K562 (cell line): Measurements from ENCODE around the gene KIAA1614. TPM values are rescaled to one million over a fixed set of nuclear protein-coding genes. Genes with fewer than 3 reads are reported as not detected.

Experiments
- CLOCK ChIP-seq: fragments of 250-450 bp; sonication (Bioruptor Pico); IDR thresholded peaks from 2 replicates; pipeline ENCODE4 v1.4.0; 2020; ENCODE audit warnings: mild to moderate bottlenecking, moderate library complexity, borderline replicate concordance
- DACH1 ChIP-seq: fragments of 450-650 bp; IDR thresholded peaks from 2 replicates; pipeline ENCODE4 v1.6.1; 2018; ENCODE audit not compliant: partially characterized antibody
- EP300 ChIP-seq: IDR thresholded peaks from 2 replicates; pipeline ENCODE4 v1.6.1; 2012; ENCODE audit warnings: low read length, improper control_type of control experiment
- ESRRA ChIP-seq: fragments of 450-650 bp; IDR thresholded peaks from 2 replicates; pipeline ENCODE4 v1.6.1; 2014; ENCODE audit warnings: low read depth, mild to moderate bottlenecking, moderate library complexity, borderline replicate concordance
- GATAD2A ChIP-seq: fragments of 450-650 bp; IDR thresholded peaks from 2 replicates; pipeline ENCODE4 v1.6.1; 2017
- HMGXB4 ChIP-seq: sonication (generic); formaldehyde crosslinking; IDR thresholded peaks from 2 replicates; pipeline ENCODE4 v1.8.1; 2023; ENCODE audit warnings: mild to moderate bottlenecking, missing genetic modification reagents
- KHSRP ChIP-seq: fragments of 450-650 bp; IDR thresholded peaks from 2 replicates; pipeline ENCODE4 v1.6.1; 2017
- KLF16 ChIP-seq: IDR thresholded peaks from 2 replicates; pipeline ENCODE4 v1.6.1; 2016; ENCODE audit warnings: antibody characterized with exemption
- MTA2 ChIP-seq: fragments of 450-650 bp; IDR thresholded peaks from 2 replicates; pipeline ENCODE4 v1.6.1; 2016; ENCODE audit warnings: low read depth
- RCOR1 ChIP-seq, 2 experiments: IDR thresholded peaks; 2 replicates each; pipeline ENCODE4 v1.6.1; 2012; ENCODE audit warnings: low read depth in 2 of 2, low read length in 2 of 2, borderline replicate concordance in 1 of 2, improper control_type of control experiment in 1 of 2
- SAP30 ChIP-seq: fragments of 200-600 bp; sonication (generic); IDR thresholded peaks from 2 replicates; pipeline ENCODE4 v1.6.1; 2012; ENCODE audit warnings: borderline replicate concordance, low read depth, mild to moderate bottlenecking, moderate library complexity, low read length, control low read depth, inconsistent platforms; ENCODE audit not compliant: insufficient read depth, poor library complexity, severe bottlenecking
- SMAD4 ChIP-seq: fragments of 250-450 bp; sonication (Bioruptor Pico); conservative IDR thresholded peaks from 2 replicates; pipeline ENCODE4 v1.8.0; 2021; ENCODE audit warnings: inconsistent platforms, mild to moderate bottlenecking, moderate library complexity
- TARDBP ChIP-seq: fragments of 450-650 bp; IDR thresholded peaks from 2 replicates; pipeline ENCODE4 v1.6.1; 2016
- TOE1 ChIP-seq, 2 experiments: fragments of 450-650 bp in 1 of 2; sonication (generic) in 1 of 2; formaldehyde crosslinking in 1 of 2; IDR thresholded peaks; 2 replicates each; pipeline versions ENCODE4 v1.7.1 to v1.8.0; 2016 to 2022; ENCODE audit warnings: borderline replicate concordance in 2 of 2, mild to moderate bottlenecking in 2 of 2, antibody characterized with exemption in 1 of 2, inconsistent platforms in 1 of 2, low read depth in 1 of 2, missing genetic modification reagents in 1 of 2, moderate library complexity in 1 of 2
- ZBTB43 ChIP-seq: sonication (generic); formaldehyde crosslinking; IDR thresholded peaks from 2 replicates; pipeline ENCODE4 v1.8.0; 2023; ENCODE audit warnings: mild to moderate bottlenecking, missing genetic modification reagents
- ZBTB8A ChIP-seq: fragments of 450-650 bp; IDR thresholded peaks from 2 replicates; pipeline ENCODE4 v1.6.1; 2018; ENCODE audit warnings: mild to moderate bottlenecking, moderate library complexity; ENCODE audit not compliant: partially characterized antibody
- polyA plus RNA-seq, 8 experiments: library from polyadenylated mRNA; depleted of rRNA in 4 of 8; stranded (reverse) in 5 of 8; unstranded in 3 of 8; fragments of >200 nt; fragmentation: Nextera tagmentation in 2 of 8; fragmentation: Illumina TruSeq in 1 of 8; extraction: Ambion mirVana in 2 of 8; extraction: Trizol in 1 of 8; gene quantifications; 2 replicates each; pipeline versions ENCODE4 v1.2.1 to v1.2.3, GENCODE V29; 2011 to 2014; ENCODE audit warnings: inconsistent platforms in 1 of 8, missing spikeins in 1 of 8
- total RNA-seq, 7 experiments: library from RNA; depleted of rRNA in 6 of 7; stranded (reverse); fragments of >200 nt in 6 of 7; fragmentation: Illumina TruSeq in 2 of 7; extraction: Trizol in 2 of 7; gene quantifications; 2 replicates each; pipeline versions ENCODE4 v1.2.1 to v1.2.3, GENCODE V29; 2011 to 2021; ENCODE audit warnings: low replicate concordance in 1 of 7

KIAA1614 gene
- total and polyA plus RNA-seq, 9 of the 15 experiments (the other 6 are each of a cell fraction or from before 2014, with no cell fraction given), result 0.01 to 1.1 (median 0.15) TPM; not detected in 1

GRCh38 chr1:180933141-180933540 lies 20.4 kb downstream of the KIAA1614 start (continued):
- TF ChIP-seq ZBTB8A (no peak), KHSRP (no peak), SAP30 (no peak), RCOR1 (IDR thresholded peaks at IDR 0.05; ENCODE audit: borderline replicate concordance in 1 of 2, low read depth in 2 of 2, low read length in 2 of 2) (peak; percentile 64 to 95; a peak in 3 of 4 replicates), GATAD2A (peak; percentile 56; the same call in 1 of the 2 replicates), MTA2 (peak; percentile 88), HMGXB4 (CRISPR knock-in tag) (no peak), DACH1 (no peak), ESRRA (peak; percentile 78), SMAD4 (peak; percentile 89), TOE1 (IDR thresholded peaks at IDR 0.05; ENCODE audit: borderline replicate concordance) (no peak), TOE1 (CRISPR knock-in tag; IDR thresholded peaks at IDR 0.05; ENCODE audit: borderline replicate concordance, low read depth) (no peak), ZBTB43 (CRISPR knock-in tag) (no peak), CLOCK (CRISPR knock-in tag) (0 out of 2 replicates have a peak, but pooled peaks have one; percentile 14), EP300 (peak; percentile 93), TARDBP (no peak), KLF16 (peak; percentile 85)
